HG03342 (cell line): ENCODE results near the gene GPR137.

Experiments
- ATAC-seq: cut with Tn5 transposase; IDR thresholded peaks from one replicate; pipeline ENCODE4 v1.9.1; 2021; ENCODE audit warnings: mild to moderate bottlenecking, moderate library complexity; ENCODE audit not compliant: unreplicated experiment

GPR137 gene, protein sequence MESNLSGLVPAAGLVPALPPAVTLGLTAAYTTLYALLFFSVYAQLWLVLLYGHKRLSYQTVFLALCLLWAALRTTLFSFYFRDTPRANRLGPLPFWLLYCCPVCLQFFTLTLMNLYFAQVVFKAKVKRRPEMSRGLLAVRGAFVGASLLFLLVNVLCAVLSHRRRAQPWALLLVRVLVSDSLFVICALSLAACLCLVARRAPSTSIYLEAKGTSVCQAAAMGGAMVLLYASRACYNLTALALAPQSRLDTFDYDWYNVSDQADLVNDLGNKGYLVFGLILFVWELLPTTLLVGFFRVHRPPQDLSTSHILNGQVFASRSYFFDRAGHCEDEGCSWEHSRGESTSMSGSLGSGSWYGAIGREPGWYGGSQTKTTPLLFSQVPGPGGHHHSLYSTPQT

DNA sequence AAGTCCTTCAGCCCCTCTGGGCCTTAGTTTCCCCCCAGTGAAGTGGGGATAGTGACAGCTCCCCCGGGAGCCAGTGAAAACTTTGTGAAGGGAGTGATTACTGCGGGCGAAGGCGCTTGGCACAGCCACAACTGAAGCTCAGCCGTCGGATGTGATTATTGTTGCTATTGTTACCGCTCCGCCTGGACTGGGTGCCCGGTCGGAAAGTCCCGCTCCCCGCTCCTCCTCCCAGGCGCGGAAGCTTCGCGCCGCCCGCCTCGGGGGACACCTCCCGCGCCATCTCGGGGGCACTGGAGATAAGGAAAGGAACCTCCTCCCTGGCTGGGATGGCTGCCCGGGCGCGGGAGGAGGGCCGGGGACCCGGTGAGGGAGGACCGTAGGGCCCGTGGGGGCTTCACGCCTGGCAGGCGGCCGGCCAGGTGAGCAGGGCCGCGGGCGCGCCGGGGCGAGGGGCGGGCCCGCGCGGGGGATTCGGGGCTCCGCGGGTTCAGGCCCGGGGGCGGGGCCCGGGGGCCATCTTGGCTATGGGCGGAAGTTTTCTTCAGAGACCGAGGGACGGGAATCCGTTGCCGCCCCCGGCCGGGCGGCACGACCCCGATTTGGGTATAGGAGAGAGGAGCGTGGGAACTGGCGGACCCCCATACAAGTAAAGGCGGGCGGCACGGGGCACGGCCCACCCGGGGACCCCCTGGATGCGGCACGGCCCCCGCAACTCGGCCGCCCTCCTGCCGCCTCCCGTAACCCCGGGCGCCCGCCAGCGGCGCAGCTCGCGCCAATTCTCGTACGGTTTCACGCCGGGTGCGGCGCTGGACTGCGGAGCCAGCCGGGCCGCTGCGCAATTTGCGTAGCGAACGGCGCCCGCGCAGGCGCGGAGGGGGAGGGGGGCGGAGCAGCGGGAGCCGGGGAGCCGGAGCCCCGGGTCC is at the start of gene GPR137:
TSS of gene GPR137 (plus strand) at position 887 of the 923 bp plus-strand sequence. CDS start 677 bp downstream, outside the sequence.
- peak; percentile 53 for ATAC-seq

DNA sequence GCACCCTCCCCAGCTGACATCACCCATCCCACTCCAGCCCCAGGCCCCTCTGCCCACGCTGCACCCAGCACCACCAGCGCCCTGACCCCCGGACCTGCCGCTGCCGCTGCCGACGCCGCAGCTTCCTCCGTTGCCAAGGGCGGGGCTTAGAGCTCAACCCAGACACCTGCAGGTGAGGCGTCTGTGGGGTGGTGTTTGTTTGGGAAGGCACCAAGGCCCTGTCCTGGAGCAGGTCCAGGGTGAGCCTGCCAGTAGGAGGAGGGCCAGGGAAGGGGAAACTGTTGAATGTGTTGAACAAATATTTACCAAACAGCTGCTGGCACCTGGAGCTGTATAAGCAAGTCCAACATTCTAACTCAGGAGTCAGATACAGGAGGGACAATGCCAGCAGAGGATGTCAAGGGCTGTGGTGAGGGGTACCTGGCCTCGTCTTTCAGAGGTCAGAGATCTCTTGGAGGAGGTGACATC is 48.1 kb upstream of the GPR137 start:
- no peak for ATAC-seq

DNA sequence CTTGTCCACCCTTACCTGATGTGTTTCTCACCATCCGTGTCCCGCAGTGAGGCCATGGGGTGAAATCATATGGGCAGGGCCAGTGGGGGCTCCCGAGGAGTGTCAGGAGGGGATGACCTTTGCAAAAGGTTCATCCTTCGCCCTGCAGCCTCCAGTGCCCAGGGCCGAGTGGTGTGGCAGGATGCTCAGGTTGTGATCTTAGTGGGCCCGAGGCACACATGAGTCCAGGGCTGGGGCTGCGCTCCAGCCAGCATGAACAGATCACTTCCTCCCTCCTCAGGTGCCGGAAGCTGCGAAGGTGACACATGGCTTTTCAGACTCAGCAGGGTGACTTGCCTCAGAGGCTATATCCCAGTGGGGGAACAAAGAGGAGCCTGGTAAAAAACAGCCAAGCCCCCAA is 47.6 kb upstream of the GPR137 start:
- no peak for ATAC-seq

DNA sequence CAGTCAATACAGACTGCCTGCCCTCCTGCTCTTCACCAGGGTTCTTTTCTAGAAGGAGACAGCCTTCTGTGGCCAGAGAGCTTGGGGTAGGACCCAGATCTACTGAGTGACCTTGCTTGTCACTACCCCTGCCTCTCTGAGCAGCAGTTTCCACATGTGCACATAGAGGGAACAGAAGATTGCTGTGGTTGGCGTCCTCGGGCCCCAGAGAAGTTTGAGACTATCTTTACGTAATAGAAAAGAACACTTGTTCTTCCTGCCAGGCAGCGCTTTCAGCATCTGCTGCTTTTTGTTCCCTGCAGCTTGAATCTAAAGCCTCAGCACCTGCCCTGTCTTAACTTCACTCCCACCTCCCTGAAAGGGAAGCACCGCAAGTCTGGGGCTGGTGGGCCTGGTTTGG is 46.6 kb upstream of the GPR137 start:
- ATAC-seq: no peak

DNA sequence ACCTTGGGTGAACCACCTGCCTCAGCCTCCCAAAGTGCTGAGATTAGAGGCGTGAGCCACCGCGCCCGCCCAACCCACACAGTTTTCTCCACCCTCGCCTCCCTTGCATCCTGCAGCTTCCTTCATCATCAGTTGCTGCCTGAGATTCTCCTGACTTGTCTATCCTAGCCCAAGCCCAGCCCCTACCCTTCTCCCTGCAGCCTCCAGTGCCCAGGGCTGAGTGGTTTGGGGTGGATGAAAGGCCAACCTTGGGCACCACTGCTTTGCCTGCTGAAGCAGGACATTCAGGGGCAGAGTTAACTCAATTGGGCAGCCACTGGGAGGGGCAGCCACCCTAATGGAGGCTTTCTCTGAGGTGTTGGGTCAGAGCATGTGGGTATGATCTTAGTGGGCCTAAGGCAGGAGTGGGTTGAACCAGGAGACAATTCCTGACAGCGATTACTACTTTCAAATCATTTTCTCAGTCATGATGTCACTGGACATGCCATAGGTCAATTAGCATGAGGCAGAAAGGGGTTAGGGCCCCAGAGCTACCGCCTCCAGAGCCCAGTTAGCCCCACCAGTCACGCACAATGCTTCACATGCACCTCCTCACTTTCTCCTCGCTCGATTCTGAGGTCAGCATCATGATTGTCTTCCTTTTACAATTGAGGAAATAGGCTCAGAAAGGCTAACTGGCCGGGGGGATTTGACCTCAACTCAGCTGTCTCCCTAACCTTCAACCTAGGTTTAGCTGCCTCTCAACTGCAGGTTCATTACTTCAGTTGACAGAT is 45.8 kb upstream of the GPR137 start:
- ATAC-seq: peak; percentile 12

DNA sequence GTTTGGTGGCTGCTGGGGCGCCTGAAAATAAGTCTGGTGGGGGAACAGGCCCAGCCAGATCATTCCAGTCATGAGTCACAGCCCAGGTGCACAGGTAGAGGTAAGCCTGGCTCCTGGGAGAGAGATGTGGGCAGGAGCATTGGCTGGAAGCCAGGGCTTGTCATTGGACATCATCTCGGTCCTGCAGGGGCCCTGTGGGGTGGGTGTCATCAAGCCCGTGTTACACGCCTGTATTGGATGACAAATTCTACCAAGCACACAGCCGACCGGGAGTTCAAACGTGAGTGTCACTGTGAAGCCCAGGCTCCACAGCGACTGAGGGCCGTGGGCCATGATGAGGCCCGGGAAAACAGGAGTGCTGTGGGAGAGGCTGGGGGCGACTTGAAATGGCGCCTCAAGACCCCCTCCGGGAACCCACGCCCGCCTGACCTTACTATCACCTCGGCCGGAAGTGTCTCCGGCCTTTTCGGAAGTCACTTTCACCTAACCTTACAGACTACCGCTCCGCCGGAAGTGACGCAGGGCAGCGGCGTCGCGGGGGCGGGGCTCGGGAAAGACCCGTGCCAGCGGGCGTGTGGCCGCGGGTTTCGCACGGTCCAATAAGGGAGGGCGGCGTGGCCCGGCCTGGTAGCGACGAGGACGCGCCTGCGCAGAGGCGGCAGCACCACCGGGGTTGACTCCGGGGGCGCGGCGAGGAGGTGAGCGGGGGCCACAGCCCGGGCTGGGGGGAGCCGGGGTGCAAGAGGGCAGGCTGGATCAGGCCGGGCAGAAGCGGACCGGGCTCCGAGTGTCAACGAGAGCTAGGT is 45.0 kb upstream of the GPR137 start, which contains the start of gene FKBP2:
TSS of gene FKBP2 (plus strand) at position 661 of the 806 bp plus-strand sequence. CDS start 1,293 bp downstream, outside the sequence.
- peak; percentile 52 for ATAC-seq

DNA sequence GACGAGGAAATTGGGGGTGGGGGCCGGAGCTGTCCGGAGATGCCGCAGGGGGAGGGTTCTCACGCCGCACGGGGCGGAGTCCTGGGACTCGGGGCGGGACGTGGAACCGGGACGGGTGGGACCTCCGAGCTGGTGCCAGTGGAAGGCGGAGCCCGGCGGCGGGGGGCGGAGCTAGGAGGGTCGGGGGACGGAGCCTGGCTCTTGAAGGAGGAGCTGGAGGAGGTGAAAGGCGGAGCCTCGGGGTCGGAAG is 44.5 kb upstream of the GPR137 start:
- peak; percentile 58 for ATAC-seq

DNA sequence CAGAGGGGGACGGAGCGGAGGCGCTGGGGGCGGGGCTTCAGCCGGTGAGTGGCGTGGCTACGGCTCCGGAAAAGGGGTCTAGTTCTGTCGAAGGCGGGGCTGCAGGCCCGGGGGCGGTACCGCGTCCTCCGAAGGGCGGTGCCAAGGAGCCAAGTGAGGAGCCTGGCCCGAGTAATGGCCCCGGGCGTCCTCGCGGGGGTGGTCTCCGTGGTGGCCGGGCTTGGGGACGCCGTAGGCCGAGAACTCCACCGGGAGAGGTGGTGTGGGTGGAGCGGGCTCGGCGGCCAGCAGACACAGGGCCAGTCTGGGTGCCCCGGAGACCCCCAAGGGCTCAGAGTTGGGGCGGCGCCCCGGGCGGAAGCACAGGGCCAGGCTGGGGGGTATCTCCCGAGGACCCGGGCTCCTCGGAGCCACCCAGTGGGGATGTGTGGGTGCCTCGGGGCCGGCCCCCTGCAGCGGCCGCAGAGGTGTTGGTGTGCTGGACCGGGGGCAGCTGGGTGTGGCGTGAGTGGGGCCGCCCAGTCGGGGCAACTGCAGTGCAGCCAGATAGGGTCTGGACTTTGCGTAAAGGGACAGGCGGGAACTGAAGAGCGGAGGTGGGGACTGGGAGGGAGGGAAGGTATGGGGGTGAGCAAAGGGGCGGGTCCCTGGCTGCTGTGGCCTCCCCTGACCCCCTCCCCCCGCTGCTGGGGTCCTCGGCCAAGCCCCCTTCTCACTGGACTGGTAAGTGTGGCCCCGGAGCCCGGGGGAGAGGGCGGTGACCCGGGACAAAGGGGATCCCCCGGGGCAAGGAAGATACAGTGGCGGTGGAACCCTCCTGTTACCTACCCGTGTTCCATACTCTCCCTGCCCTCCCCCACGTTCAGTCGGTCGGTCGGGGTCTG is 43.9 kb upstream of the GPR137 start:
- peak; percentile 58 for ATAC-seq

DNA sequence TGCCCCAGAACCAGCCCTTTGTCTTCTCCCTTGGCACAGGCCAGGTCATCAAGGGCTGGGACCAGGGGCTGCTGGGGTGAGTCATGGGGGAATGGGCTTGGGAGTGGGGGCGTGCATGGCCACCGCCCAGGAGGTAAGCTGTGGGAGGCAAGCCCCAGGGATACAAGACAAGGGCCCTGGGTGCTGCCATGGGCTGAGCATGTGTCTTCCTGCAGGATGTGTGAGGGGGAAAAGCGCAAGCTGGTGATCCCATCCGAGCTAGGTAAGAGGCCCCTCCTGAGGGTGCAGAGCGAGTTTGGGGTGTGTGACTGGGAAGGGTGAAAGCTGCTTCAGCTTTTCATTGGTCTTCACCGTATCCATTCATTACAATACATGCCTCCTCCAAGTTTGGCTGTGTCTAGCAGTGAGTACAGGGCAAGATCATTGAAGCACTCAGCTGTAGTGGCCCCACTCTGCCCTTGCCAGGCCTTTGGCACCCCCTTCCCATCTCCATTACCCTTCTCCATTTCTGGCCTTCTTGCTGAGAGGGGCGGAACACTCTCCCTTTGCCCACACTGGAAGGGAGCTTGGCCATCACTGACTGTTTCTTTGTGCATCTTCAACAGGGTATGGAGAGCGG is 42.3 kb upstream of the GPR137 start:
- no peak for ATAC-seq

DNA sequence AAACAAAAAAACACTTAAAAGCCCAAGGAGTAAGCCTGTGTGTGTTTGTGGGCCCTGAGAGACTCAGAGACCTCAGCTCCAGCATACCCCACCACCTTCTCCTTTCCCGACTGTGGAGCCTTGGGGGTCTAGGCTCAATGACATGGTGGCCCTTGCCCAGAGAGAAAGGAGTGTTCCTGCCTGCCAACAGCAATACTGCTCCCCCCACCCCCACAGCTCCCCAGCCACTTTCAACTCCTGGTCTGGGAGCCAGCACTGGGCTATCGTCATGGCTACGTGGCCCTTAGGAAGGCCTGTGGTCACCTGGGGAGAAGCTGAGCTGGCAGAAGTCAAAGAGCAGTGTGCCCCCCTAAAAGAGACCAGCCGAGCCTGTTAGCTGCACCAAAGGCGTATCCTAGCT is 41.5 kb upstream of the GPR137 start:
- no peak for ATAC-seq

DNA sequence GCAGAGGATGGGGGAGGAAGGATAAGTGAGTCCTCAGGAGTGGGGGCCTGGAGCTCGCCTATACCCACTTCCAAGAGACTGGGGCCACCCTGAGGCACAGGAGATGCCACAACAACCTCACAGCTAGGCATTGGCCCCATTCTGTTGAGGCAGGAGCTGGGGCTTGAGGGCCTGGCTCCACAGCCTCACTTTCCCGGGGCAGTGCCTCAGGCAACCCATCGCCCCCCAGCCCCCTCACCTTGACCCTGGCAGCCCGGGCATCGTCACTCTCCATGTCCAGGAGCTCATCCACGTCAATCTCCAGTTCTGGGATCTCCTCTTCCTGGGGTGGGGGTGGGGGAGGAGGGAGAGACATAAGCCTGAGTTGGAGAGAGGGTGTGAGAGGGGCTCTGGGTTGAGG is 40.7 kb upstream of the GPR137 start:
- ATAC-seq: no peak

DNA sequence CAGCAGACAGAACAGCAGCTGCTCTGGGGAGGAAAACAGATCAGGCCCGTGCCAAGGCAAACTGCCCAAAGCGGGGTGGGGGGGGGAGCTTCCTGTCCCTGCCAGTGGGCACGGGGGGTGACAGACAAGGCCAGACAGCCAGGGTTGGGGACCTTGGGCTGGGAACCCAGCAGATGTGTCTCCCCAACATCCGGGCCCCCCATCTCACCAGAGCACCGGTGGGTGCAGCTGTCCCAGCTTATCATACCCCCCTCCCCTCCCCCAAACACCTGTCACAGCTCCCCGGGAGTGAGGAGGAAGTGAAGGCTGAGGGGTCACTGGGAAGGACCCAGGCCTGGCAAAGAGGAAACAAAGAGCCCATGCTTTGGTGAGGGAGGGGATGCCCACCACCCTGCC is 40.2 kb upstream of the GPR137 start:
- no peak for ATAC-seq

DNA sequence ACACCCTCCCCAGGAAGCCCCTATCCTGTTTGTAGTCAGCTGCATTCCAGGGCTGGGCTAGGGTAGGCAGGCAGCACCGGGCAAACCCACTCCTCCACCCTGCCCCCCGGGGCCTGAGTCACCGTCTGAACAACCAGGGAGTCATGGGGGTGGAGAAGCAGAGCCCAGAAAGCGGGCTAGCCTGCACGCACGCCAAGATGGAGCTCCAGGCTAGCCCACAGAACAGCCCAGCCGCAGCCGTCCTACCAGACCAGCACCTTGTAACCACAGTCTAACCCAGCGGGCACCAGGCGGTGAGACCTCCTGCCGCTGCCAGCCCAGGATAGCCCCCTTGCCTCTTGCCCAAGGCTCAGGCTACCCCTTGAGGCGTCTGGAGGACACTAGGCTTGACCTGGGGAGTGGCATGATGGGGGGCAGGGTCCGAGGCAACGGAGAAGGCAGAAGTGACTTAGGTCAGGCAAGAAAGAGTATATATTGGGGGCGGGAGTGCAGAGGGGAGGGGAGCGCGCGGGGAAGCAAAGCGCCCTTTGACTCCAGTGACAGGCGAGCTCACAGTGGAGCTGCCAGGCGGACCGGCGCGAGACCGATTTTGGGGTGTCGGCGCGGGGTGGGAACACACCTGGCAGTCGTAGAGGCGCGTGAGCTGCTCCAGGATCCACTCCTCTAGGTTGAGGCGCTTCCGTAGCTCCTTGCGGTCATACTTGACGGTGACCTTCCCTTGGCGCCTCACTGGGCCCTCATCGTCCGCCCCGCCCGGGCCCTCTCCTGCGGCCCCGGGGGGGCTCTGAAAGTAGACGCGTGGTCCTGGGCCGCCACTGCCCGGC is 39.6 kb upstream of the GPR137 start:
- ATAC-seq: no peak

DNA sequence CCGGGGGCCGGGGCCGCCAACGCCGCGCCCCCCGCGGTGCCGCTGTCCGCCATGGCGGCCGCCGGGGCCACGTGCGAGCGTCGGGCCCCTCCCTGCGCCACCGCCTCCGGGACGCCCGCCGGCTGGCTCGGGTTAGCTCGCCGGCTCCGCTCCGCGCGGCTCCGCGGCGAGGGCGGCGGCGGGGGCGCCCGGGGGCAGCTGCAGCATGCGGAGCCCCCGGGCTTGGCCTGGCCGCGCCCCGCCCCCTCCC is 39.1 kb upstream of the GPR137 start:
- peak; percentile 15 for ATAC-seq

DNA sequence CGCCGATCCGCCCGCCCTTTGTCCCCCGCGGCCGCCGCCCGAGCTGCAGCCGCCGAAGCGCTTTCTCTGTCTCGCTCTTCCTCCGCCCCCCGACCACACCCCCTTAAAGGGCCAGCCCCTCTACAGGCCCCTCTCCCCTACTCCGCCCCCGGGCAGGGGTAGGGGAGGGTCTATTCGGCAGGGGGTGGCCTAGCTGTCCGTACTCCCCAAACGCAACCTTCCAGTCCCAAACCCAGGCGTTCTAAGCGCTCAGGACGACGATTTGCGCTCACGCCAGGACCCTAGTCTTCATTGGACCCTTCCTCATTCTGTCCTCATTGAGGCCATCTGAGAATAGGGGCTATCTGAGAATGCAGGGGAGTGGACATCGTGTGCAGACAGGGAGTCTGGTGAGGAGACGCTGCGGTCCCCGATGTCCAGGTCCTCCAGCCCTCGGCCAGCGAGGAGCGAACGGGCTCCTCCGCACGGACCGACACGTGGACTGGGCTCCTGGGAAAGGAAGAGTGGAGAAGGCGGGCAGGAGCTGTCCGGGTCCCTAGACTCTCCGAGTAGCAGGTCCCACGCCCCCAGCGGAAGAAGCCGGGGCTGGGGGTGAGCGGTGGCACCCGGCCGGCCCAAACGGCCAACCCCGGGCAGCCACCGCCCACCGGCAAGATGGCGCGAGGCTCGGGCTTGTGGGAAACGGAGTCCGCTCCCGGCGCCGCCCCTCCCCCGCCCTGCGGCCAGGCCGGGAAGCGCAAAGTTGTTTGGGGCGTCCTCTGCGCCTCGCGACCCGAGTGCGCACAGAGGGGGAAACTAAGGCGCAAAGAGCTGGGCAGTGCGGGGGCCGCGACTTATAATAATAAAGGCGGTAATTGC is 38.5 kb upstream of the GPR137 start, which contains the start of gene PPP1R14B:
TSS of gene PPP1R14B (minus strand) at position 73 of the 858 bp plus-strand sequence. CDS start 270 bp downstream, outside the sequence.
- ATAC-seq: peak; percentile 27

DNA sequence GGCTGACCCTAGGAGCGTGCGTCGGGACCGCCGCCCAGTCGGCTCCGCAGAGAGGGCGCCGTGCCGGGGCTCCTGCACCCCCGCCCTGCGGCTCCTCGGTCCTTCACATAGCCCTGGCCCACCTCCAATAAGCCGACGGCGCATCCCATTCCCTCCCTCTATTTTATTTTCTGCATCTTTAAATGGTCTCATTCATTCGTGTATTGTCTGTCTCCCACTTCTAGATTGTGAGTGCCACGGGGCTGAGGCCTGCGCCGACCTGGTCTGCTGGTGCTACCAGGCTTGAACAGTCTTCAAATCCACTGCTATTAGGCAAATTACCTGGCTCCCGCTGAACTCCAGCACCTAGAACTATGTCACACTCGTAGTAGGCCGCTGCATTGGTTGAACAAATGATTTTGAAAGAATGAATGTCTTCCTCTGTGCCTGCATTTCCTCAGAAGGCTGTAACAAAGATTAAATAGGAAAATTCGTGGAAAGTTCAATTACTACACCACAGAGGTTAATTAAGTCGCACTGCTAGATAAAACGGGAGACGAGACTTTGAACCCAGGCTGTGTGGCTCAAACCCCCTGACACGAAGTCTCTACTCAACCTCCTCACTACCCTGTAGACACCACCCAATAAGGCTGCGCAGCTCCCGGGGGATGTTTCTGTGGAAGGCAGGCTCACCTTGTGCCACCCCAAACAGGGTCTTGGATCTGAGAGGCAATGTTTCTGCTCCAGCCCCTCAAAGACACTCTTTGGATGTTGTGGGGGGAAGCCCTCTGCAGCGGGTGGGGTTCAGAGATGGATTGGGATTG is 37.7 kb upstream of the GPR137 start:
- no peak for ATAC-seq
